GM12875 (cell line): Measurements from ENCODE around the gene FN1.

Source experiments
- H3K4me3 ChIP-seq: one replicate; pipeline ENCODE4 v1.5.1; 2011; ENCODE audit warnings: low read depth, low read length, control low read depth
- TF ChIP-seq, protein P1 (sequence below): IDR thresholded peaks from 2 replicates; pipeline ENCODE4 v1.5.1; 2011; ENCODE audit warnings: low read depth, mild to moderate bottlenecking, control low read depth, inconsistent platforms, low read length, moderate library complexity, borderline replicate concordance; ENCODE audit not compliant: insufficient read depth

FN1 gene

DNA sequence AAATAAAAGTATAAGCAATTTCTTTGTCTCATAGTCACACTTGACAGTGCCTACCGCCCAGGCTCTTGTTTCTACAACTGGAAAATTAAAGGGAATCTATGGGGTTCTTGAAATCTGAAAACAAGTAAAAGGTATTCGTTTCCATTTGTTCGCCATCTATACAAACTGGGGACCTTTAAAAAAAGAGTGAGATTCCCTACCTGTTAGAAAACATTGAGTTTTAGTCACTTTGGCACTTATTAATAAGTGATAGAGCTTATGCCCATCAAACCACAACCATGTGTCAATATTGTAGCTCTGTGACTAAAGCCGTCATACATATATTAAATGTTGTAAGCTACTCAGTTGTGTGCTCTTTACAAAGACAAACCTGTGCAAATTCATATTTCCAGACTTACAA, 13.2 kb downstream of the FN1 start:
- TF ChIP-seq, protein P1, sequence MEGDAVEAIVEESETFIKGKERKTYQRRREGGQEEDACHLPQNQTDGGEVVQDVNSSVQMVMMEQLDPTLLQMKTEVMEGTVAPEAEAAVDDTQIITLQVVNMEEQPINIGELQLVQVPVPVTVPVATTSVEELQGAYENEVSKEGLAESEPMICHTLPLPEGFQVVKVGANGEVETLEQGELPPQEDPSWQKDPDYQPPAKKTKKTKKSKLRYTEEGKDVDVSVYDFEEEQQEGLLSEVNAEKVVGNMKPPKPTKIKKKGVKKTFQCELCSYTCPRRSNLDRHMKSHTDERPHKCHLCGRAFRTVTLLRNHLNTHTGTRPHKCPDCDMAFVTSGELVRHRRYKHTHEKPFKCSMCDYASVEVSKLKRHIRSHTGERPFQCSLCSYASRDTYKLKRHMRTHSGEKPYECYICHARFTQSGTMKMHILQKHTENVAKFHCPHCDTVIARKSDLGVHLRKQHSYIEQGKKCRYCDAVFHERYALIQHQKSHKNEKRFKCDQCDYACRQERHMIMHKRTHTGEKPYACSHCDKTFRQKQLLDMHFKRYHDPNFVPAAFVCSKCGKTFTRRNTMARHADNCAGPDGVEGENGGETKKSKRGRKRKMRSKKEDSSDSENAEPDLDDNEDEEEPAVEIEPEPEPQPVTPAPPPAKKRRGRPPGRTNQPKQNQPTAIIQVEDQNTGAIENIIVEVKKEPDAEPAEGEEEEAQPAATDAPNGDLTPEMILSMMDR = no peak
- no peak overlapping the region for H3K4me3 ChIP-seq

DNA sequence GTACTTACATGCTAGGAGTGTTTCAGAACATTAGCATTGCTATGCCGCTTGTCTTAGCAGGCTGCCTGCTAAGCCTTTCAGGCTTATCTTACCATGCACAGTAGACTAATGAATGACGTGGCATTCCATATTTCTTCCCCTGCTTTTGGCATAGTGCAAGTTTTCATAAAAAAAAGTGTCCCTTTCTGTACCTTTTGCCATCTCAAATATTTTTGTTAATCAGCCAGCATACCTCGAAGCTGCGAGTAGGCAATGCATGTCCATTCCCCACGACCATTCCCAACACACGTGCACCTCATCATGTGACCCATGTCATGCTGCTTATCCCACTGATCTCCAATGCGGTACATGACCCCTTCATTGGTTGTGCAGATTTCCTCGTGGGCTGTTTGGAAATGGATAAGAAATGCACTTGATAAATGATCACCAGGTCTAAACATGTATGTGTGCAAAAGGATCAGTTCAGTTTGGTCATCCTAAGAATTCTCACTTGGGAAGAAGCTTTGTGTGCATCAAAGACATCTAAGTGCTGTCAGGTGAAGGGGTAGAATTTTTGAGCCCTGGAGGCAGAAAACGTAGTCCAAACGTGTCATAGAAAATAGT, 13.9 kb downstream of the FN1 start:
- TF ChIP-seq, protein P1 = no peak
- no peak overlapping the region for H3K4me3 ChIP-seq

DNA sequence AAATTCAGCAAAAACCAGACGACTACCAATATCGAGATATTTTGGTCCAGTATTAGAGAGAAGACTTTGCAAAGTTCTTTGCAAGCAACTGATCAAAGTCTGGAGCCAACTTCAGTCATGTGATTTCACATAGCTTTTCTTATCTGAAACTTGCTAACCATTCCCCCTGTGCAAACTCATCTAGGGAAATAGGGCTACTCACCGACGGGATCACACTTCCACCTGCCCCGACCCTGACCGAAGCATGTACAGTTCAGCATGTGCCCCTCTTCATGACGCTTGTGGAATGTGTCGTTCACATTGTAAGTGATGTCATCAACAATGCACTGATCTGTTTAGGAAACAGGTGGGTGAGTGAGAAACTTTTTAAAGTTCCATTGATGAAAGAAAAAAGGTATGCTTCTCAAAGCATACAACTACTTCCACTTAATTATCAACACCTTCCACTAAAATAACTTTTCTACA, 15.4 kb downstream of the FN1 start:
- TF ChIP-seq, protein P1 = no peak
- no peak overlapping the region for H3K4me3 ChIP-seq

DNA sequence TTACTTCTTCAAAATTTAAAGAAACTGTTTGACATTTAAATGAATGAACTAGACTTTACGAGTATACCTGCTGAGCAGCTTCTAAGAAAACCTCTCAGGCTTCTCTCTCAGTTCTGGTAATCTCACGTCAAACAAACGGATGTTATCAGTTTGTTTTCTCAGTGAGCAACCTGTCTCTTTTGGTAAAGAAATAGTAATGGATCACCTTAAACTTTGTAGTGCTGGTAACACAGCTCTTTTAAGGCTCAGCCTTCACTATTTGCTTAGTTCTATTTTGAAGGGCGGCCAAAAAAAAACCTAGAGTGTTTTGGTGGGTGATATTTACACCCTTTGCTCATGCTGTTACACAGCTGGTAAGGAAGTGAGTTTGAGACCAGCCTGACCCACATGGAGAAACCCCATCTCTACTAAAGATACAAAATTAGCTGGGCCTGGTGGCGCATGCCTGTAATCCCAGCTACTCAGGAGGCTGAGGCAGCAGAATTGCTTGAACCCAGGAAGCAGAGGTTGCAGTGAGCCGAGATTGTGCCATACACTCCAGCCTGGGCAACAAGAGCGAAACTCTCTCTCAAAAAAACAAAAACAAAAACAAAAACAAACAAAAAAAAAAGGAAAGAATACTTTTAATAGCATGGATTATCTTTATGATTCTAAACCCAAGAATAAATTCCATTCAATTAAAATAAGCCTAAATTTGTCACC, 15.9 kb downstream of the FN1 start:
- TF ChIP-seq, protein P1 = no peak

DNA sequence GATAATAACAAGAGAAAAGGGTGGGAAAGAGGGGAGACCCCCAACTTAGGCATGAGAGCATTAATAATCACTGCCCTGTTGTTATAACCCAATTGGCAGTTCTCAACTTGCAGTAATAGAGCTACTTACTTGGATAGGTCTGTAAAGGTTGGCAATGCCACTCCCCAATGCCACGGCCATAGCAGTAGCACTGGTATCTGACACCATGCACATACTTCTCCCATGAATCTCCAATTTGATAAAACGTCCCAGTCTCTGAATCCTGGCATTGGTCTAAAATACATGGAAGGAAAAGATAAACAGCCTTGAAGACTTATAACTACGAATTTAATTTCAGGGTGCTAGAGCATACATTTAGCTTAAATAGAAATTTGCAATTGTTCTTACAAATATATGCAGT, 16.8 kb downstream of the FN1 start:
- H3K4me3 ChIP-seq = no peak overlapping the region
- TF ChIP-seq, protein P1 = no peak

More for the DNA sequence above, 15.9 kb downstream of the FN1 start:
- no peak overlapping the region for H3K4me3 ChIP-seq

DNA sequence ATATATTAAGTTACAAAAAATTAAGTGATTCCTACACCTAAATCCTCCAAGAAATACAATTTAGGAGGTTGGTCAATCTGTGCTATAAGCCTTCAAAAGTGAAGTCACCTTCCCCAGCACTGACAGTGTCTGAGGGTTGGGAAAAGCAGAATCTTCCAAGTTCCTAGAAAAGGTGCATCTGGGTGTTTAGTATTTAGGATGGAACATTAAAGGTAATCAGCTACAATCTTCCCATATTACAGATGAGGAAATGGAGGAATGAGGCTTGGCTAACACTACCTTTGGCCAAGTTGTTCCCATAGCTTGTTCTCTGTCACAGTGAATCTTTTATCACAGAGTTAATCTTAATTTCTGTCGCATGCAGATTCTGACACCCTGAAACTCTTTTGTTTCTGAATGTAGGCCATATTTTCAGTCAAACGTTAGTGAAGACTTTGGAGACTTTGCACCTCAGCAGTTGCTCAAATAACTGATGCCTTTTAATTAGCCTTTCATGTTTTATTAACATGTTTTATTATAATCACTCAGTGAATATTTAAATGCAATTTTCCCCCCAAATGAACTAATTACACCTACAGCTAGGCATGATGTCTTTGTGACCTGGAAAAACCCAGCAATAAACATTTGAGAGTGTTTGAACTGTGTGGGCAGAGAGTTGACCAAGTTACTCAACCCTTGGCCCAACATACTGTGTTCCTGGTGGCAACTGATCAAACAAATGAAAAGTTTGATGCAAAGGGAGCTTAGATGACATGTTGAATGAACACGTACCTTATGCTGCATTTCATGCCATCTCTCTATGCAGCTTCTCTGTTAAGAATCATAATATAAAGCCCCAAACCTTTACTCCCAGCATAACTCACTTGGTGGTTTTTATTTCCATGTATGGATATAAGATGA, 17.6 kb downstream of the FN1 start:
- no peak overlapping the region for H3K4me3 ChIP-seq
- TF ChIP-seq, protein P1 = no peak
